GM19193 (cell line): ENCODE results near the gene SLC12A4.

Source experiments
- POLR2A ChIP-seq: IDR thresholded peaks from 4 replicates; pipeline ENCODE4 v1.6.1; 2011; ENCODE audit not compliant: insufficient read depth, insufficient read length; ENCODE audit errors: extremely low read depth

Gene SLC12A4

GRCh38 chr16:67990018-67990386 is 21.6 kb upstream of the SLC12A4 start:
- no peak for TF ChIP-seq POLR2A

DNA sequence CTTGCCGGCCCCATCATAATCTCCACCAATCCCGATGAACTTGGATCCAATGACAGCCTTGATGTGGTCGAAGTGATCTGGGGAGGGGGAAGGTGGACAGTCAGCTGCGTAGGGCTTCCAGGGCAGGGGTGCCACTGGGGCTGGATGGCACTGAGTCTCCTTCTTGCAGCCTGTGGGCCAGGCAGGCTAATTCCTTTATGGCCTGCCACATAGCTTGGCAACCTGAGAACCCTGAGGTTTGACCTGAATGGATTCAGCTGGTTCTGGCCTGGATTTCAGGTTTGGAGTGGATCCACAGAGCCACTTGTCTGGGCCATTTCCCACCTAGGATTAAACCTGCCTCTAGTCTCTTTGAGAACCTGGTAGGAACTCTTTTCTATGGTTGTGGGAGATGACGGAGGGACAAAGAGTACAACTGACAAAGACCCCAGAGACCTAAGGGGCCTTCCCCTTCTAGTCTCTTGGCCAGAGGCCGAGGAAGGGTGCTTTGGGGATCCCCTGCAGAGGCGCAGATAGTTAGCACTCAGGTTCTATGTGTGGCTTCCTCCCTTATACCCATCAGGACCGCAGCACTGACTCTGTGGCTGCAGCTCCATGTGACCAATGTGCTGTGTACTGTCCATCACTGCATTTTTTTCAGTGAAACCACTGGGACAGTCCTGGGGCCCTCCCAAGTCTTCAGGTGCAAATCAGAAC is 21.0 kb upstream of the SLC12A4 start:
- no peak for TF ChIP-seq POLR2A

- TF ChIP-seq POLR2A: no peak
Observed at GRCh38 chr16:67988675-67989074, 20.2 kb upstream of the SLC12A4 start.

DNA sequence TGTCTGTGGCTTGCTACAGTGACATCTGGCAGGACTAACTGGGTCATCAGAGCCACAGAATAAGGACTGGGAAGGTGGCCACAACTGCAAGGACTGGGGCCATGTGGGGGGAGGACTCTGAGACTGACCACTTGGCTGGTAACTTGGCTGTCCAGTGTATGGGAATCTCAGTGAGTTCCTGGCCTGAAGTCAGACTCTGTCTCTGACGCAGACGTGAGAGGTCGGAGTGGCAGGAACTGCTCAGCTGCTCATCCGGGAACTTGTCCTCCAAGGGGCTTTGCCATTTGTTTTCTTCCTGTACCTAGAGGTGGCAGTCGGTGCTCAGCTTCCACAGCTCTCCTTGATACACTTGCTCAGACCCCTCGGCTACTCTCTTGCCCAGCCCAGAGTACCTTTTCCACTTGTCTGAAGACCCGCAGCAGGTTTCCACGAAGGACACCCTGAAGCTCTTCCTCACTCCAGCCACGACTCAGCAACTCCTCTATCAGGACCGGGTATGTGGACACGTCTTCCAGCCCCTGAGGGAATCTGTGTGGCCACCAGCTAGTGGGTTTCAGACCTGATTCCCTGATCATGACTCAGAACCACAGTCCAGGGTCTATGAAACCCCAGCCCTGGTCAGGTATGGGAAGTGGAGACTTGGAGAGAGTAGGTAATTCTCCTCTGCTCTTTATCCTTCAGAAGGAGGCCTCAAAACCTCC is 19.2 kb upstream of the SLC12A4 start:
- no peak for TF ChIP-seq POLR2A

DNA sequence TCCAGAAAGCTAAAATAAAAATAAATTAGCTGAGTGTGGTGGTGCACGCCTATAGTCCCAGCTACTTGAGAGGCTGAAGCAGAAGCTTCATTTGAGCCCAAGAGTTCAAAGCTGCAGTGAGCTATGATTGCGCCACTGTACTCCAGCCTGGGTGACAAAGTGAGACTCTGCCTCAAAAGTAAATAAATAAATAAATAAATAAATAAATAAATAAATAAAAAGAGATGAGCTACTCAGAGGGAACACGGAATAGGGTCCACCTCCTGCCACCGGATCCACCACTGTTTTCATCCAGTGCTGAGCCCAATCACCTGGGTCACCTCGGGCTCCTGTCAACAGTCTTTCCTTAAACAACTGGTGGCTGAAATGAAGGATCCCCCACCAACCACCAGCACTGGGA is 18.5 kb upstream of the SLC12A4 start:
- TF ChIP-seq POLR2A: no peak

DNA sequence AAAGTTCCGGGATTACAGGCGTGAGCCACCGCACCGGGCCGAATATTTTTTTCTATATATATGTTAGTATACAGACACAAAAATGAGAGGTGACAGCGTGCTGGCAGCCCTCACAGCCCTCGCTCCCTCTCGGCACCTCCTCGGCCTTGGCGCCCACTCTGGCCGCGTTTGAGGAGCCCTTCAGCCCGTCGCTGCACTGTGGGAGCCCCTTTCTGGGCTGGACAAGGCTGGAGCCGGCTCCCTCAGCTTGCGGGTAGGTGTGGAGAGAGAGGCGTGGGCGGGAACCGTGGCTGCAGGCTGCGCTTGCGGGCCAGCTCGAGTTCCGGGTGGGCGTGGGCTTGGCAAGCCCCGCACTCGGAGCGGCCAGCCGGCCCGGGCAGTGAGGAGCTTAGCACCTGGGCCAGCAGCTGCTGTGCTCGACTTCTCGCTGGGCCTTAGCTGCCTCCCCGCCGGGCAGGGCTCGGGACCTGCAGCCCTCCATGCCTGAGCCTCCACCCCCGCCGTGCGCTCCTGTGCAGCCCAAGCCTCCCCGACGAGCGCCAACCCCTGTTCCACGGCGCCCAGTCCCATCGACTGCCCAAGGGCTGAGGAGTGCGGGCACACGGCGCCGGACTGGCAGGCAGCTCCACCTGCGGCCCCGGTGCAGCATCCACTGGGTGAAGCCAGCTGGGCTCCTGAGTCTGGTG is 13.7 kb upstream of the SLC12A4 start:
- no peak for TF ChIP-seq POLR2A

GRCh38 chr16:67979955-67980678 is 11.7 kb upstream of the SLC12A4 start, which contains the start of gene DPEP3:
Gene DPEP3, minus strand, starts transcription at chr16:67980499. Its CDS starts 119 bp downstream, at chr16:67980380.
- no peak for TF ChIP-seq POLR2A

DNA sequence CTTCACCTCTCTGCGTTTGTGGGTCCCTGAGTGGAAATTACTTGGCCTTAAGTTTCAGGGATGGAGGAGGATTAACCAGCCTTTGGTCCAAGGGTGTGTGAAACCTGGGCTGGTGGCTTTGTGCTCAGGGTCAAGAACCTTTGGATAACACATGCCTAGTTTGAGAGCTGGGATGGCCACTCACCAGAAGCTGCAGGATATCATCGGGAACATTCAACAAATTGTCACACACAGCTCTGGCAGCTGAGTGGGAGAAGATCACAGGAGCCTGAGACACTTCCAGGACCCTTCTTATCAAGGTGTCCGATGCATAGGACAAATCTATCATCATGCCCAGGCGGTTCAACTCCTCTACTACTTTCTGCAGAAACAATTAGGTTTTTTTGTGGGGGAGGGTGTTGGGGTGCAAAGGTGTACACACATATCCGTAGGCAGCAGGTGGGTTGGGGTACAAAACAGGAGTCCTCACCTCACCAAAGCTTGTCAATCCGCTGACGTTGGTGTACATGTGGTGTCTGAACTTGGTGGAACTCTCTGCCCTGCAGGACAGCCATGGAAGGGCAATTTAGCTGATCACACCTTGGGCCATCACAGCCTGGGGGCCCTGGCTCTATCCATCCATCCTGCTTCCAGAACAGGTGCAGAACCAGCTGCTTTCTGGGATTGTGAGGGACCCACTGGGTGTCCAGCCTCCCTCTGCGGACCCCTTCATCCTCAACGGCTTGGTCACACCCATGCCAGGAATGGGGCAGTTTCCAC is 9.2 kb upstream of the SLC12A4 start:
- no peak for TF ChIP-seq POLR2A

GRCh38 chr16:67977005-67977404 is 8.6 kb upstream of the SLC12A4 start:
- no peak for TF ChIP-seq POLR2A

DNA sequence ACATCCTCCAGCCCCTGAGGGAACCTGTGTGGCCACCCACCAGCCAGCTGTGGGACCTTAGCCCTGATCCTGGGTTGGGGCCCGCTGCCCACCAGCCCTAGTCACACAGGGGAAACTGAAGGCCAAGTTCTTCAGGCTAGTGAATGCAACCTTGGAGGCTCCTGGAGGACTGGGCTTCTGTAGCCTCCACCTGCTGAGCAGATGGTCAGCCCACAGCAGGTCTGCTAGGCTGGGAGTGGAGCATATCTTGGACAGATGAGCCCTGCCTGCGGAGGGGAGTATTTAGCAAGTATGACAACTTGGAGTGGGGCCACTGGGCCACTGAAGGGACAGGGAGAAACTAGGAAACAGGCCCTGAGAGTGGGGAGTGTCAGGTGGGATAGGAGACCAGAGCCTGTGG is 7.8 kb upstream of the SLC12A4 start:
- no peak for TF ChIP-seq POLR2A

GRCh38 chr16:67975321-67976105 is 7.1 kb upstream of the SLC12A4 start:
- TF ChIP-seq POLR2A: no peak

DNA sequence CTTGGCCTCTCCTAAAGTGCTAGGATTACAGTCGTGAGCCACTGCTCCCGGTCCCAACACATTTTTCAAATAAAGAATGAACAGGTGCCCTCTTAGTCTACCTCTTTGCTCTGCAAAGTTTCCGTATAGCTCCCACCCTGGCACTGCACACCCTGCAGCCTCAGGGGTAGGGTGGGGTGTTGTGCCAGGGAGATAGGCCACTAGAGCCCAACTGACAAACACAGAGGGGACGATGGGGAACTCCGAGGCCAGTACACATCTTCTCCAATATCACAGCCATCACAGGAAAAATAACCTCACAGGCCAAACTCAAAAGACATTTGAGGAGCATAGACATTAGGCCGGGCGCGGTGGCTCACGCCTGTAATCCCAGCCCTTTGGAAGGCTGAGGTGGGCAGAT is 2.7 kb upstream of the SLC12A4 start:
- no peak for TF ChIP-seq POLR2A

DNA sequence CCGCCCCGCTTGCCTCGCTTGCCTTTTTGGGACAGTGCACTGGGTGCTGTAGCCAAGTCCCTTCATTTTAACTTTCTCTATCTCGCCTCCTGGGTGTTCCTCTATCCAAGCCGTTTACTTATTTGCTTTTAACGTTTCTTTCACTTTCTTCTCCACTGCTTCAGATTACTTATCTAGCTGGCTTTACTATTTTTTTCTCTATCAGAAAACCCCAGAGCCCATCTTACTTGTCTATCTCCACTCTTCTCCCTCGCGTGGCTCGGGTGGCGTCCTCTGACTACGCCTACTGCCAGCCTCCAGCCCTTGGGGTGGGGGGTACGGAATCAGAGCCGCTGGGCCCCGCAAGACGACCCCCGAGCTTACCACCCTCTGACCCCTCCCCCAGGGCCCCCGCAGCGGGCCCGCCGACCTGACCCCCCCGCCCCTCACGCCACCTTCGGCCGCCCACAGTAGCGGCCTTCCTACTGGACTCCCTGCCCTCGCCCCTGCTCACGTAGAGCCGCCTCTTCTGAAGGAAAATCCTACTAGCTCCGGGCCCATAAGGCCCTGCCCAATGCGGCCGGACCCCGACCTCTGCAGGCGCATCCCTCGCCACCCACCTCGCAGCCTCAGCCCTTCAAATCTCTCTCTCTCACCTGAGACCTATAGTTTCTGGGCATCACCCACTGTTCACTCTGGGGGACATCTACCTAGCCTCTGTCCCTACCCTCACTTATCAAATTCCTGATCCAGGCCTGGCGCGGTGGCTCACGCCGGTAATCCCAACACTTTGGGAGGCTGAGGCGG is 1.0 kb upstream of the SLC12A4 start:
- TF ChIP-seq POLR2A: no peak

DNA sequence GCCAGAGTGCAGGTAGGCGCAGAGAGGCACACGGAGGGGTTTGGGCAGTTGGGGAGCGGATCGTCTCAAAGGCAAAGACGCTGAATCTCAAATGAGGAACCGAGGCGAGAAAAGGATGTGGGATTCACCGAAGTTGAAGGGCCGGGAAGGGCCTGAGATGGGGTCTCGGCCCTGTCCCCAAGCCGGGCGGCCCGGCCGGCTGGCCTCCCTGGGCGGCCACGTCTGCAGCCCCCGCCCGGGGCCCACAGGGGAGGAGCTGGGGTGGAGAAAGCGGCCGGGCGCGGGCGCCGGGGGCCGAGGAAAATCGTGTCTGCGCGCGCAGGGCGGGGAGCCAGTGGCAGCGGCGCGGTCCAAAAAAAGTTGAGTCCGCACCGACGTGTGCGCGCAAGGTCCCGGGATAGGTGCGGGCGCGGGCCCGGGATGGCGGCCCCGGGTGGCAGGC is 458 bp downstream of the SLC12A4 start:
- TF ChIP-seq POLR2A: no peak
